Fibroblast of skin of back (primary cell): Measurements from ENCODE around the gene ULK2.

Experiments
- DNase-seq: peaks from one replicate; pipeline ENCODE4 v3.0.0-alpha.2; 2013

The ULK2 gene

GRCh38 chr17:19726631-19727376 is 140.9 kb downstream of the ULK2 start:
- no peak for DNase-seq

GRCh38 chr17:19725486-19725885 is 142.2 kb downstream of the ULK2 start:
- DNase-seq, result no peak

GRCh38 chr17:19724501-19725420 is 143.0 kb downstream of the ULK2 start:
- no peak for DNase-seq

- no peak for DNase-seq
Measured at GRCh38 chr17:19723964-19724363, 143.8 kb downstream of the ULK2 start.
